NCI-H345 treated with DMSO at 0.1 percent for 48 hours (cell line): ENCODE results near the gene IFNA10.
"Not testable (repeated sequence)": the region's sequence is repeated elsewhere in the genome, so short reads cannot be mapped to it uniquely, and the experiment has no call there.

ENCODE experiments used
- DNase-seq: peaks from one replicate; lab custom pipeline; 2025; ENCODE audit not compliant: unreplicated experiment; lab: John Stamatoyannopoulos, UW

The IFNA10 gene

GRCh38 chr9:21207043-21207442 lies at the start of gene IFNA10:
IFNA10 (minus strand) TSS chr9:21207143; CDS start chr9:21207097, 46 bp downstream.
- not testable (repeated sequence) for DNase-seq

GRCh38 chr9:21255538-21256212 lies 48.7 kb upstream of the IFNA10 start:
- no peak for DNase-seq

- no peak for DNase-seq
Measured at GRCh38 chr9:21252721-21253547, 46.0 kb upstream of the IFNA10 start.

- DNase-seq = no peak
Measured at GRCh38 chr9:21251638-21252037, 44.7 kb upstream of the IFNA10 start.

GRCh38 chr9:21251190-21251589 lies 44.2 kb upstream of the IFNA10 start:
- no peak for DNase-seq

- DNase-seq = no peak
Measured at GRCh38 chr9:21244836-21245235, 37.9 kb upstream of the IFNA10 start.

- DNase-seq = no peak
Measured at GRCh38 chr9:21239911-21240310, 33.0 kb upstream of the IFNA10 start, which contains the start of gene IFNA14. IFNA14 (minus strand) TSS chr9:21240005; CDS start chr9:21239935, 70 bp downstream.

GRCh38 chr9:21236360-21236714 lies 29.4 kb upstream of the IFNA10 start:
- not testable (repeated sequence) for DNase-seq

- DNase-seq = not testable (repeated sequence)
Measured at GRCh38 chr9:21235468-21236359, 28.8 kb upstream of the IFNA10 start.

- DNase-seq = no peak
Measured at GRCh38 chr9:21234153-21234687, 27.3 kb upstream of the IFNA10 start.

- DNase-seq = no peak
Measured at GRCh38 chr9:21233258-21233657, 26.3 kb upstream of the IFNA10 start.

- no peak for DNase-seq
Measured at GRCh38 chr9:21228122-21228521, 21.2 kb upstream of the IFNA10 start, which contains the start of gene IFNA17. IFNA17 (minus strand) TSS chr9:21228222; CDS start chr9:21228173, 49 bp downstream.

GRCh38 chr9:21217211-21217610 lies 10.3 kb upstream of the IFNA10 start, which contains the start of gene IFNA16:
IFNA16 (minus strand) TSS chr9:21217311; CDS start chr9:21217305, 6 bp downstream.
- DNase-seq = not testable (repeated sequence)

- not testable (repeated sequence) for DNase-seq
Measured at GRCh38 chr9:21213411-21214326, 6.7 kb upstream of the IFNA10 start.

GRCh38 chr9:21212160-21212559 lies 5.2 kb upstream of the IFNA10 start:
- not testable (repeated sequence) for DNase-seq

- DNase-seq = not testable (repeated sequence)
Measured at GRCh38 chr9:21210782-21211181, 3.8 kb upstream of the IFNA10 start.

GRCh38 chr9:21210311-21210710 lies 3.4 kb upstream of the IFNA10 start:
- DNase-seq = no peak

GRCh38 chr9:21205204-21205603 lies 1.7 kb downstream of the IFNA10 start:
- DNase-seq = no peak

- DNase-seq = not testable (repeated sequence)
Measured at GRCh38 chr9:21202105-21202504, 4.8 kb downstream of the IFNA10 start, which contains the start of gene IFNA7. IFNA7 (minus strand) TSS chr9:21202205; CDS start chr9:21202165, 40 bp downstream.
